Thoracic aorta (tissue), 2 donors: ENCODE measurements around the gene MCL1. TPM values are rescaled to one million over a fixed set of nuclear protein-coding genes. Genes with fewer than 3 reads are reported as not detected.
A peak's percentile ranks its signal among the peaks of the same experiment; 100 is the strongest.

ENCODE experiments used
- ATAC-seq: fragments of 150-250 bp; one replicate; pipeline ENCODE4 v1.8.0; 2017; ENCODE audit warnings: low read depth; ENCODE audit not compliant: insufficient number of reproducible peaks, low FRiP score
- DNase-seq: peaks from one replicate; pipeline ENCODE4 v3.0.0-alpha.2; 2020; ENCODE audit warnings: low spot score
- H3K27ac ChIP-seq, 2 donors: fragments of 200-600 bp; sonication (generic); 1 replicate in 1 of 2; 2 replicates in 1 of 2; pipeline ENCODE4 v1.5.1; 2016; ENCODE audit warnings: mild to moderate bottlenecking in 2 of 2, moderate library complexity in 2 of 2
- H3K27me3 ChIP-seq: fragments of 200-600 bp; sonication (generic); replicated peaks from 2 replicates; pipeline ENCODE4 v1.6.0; 2016; ENCODE audit warnings: mild to moderate bottlenecking; ENCODE audit not compliant: insufficient read depth
- H3K36me3 ChIP-seq: fragments of 200-600 bp; sonication (generic); one replicate; pipeline ENCODE4 v1.5.1; 2016
- H3K4me1 ChIP-seq, 2 donors: fragments of 200-600 bp; sonication (generic); 1 replicate in 1 of 2; 2 replicates in 1 of 2; pipeline versions ENCODE4 v1.5.1 to v1.6.0; 2016; ENCODE audit warnings: low read depth in 2 of 2, mild to moderate bottlenecking in 1 of 2; ENCODE audit not compliant: control insufficient read depth in 1 of 2
- H3K4me3 ChIP-seq: fragments of 200-600 bp; sonication (generic); 2 replicates; pipeline ENCODE4 v1.5.1; 2016; ENCODE audit warnings: mild to moderate bottlenecking
- H3K9me3 ChIP-seq: fragments of 200-600 bp; sonication (generic); 2 replicates; pipeline ENCODE4 v1.5.1; 2016
- CTCF ChIP-seq: fragments of 200-600 bp; sonication (generic); IDR thresholded peaks from one replicate; pipeline ENCODE4 v1.5.1; 2019; ENCODE audit warnings: antibody characterized with exemption
- total RNA-seq, 2 donors: library from RNA; depleted of rRNA; stranded (reverse); fragments of >200 nt; gene quantifications; one replicate each; pipeline versions ENCODE4 v1.1.0 to v1.2.3, GENCODE V29; 2016

Gene MCL1
- total RNA-seq, 2 donors from 2014 or later, result 588 to 607 TPM

GRCh38 chr1:150553392-150554085 lies 25.9 kb downstream of the MCL1 start:
- Histone ChIP-seq H3K4me3 (no peak overlapping the region), H3K9me3 (no peaks in the 10 kb centered on the region), H3K36me3 (peaks cover 4% of the 10 kb centered on the region), H3K27me3 (no peaks in the 10 kb centered on the region), H3K4me1 (peaks cover 34 to 62% of the 10 kb centered on the region in 2 donors), H3K27ac (peak overlapping the region; percentile 25 to 88)
- DNase-seq, result no peak
- ATAC-seq, result no peak
- TF ChIP-seq CTCF, result no peak

DNA sequence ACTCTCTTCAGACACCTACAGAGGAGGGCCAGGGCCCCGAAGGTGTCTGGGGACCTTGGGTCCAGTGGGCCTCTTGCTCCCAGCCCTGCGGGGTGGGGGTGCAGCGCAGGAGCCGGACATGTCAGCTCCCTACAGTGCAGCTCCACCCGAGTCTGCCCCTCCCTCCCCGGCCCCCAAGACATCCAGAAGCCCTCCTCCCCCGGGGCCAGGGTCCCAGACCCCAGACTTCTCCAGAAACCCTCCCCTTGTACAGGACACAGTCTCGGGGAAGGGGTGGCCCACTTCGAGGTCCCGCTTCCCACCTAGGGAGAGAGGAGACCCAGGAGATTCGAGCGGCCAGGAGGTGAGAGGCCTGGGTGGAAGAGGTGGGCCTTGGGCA lies 26.5 kb downstream of the MCL1 start:
- Histone ChIP-seq H3K4me3 (peak overlapping the region; percentile 28), H3K4me1 (peaks cover 31 to 55% of the 10 kb centered on the region in 2 donors), H3K27ac (peak overlapping the region; percentile 25 to 88), H3K27me3 (no peaks in the 10 kb centered on the region), H3K9me3 (no peaks in the 10 kb centered on the region), H3K36me3 (peaks cover 4% of the 10 kb centered on the region)
- DNase-seq (no peak), ATAC-seq (no peak)
- no peak for TF ChIP-seq CTCF

DNA sequence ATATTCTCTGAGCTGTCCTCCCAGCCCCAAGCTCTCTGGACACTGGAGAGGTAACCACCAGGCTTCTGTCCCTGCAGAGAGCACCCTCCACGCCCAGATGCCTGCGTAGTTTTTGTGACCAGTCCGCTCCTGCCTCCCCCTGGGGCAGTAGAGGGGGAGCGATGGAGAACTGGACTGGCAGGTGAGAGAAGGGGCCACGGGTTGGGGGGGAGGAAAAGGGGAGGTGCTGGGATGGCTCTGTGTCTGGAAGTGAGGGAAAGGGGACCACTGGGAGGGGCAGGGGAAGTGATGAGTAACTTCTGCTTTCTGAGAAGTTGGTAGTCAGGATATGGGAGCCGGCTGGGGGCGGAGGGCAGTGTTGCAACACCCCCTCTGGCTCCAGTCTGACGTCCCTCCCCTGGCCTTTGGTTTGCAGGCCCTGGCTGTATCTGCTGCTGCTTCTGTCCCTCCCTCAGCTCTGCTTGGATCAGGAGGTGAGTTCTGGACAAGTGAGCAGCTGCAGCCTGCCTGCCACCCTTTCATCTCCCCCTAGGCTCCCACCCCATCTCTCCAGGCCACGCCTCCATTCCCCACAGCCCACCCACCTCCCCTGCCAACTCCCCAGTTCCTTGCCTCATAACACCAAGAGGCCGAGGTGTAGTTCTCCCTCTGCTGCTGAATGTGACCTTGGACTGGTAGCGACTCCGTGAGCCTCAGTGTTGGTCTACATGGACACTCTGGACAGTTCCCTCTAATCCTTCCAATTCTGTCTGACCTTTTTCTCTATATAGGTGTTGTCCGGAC lies 27.1 kb downstream of the MCL1 start:
- H3K27me3 ChIP-seq, result no peaks in the 10 kb centered on the region
- no peak for TF ChIP-seq CTCF
- H3K4me3 ChIP-seq, result peak overlapping the region; percentile 28
- H3K36me3 ChIP-seq, result peaks cover 4% of the 10 kb centered on the region
- no peaks in the 10 kb centered on the region for H3K9me3 ChIP-seq
- peak; percentile 89 for DNase-seq
- ATAC-seq, result peak; percentile 53
- H3K27ac ChIP-seq, result peak overlapping the region; percentile 79 to 88
- peaks cover 31 to 53% of the 10 kb centered on the region in 2 donors for H3K4me1 ChIP-seq

- H3K9me3 ChIP-seq, result no peaks in the 10 kb centered on the region
- peak overlapping the region; percentile 79 to 88 for H3K27ac ChIP-seq
- ATAC-seq (no peak), DNase-seq (no peak)
- H3K27me3 ChIP-seq, result no peaks in the 10 kb centered on the region
- H3K4me1 ChIP-seq, result peaks cover 31 to 53% of the 10 kb centered on the region in 2 donors
- peak overlapping the region; percentile 20 for H3K4me3 ChIP-seq
- TF ChIP-seq CTCF, result no peak
- peaks cover 4% of the 10 kb centered on the region for H3K36me3 ChIP-seq
Observed at GRCh38 chr1:150551784-150552127, 27.7 kb downstream of the MCL1 start.

GRCh38 chr1:150551051-150551783 lies 28.2 kb downstream of the MCL1 start:
- Histone ChIP-seq H3K9me3 (no peaks in the 10 kb centered on the region), H3K36me3 (peaks cover 4% of the 10 kb centered on the region), H3K27ac (peak overlapping the region; percentile 79 to 88), H3K4me1 (peaks cover 31 to 53% of the 10 kb centered on the region in 2 donors), H3K4me3 (peak overlapping the region; percentile 83), H3K27me3 (no peaks in the 10 kb centered on the region)
- ATAC-seq, result no peak
- no peak for TF ChIP-seq CTCF
- DNase-seq, result no peak
